Immature natural killer cell (primary cell): ENCODE data around the gene KRT13. TPM values are rescaled to one million over a fixed set of nuclear protein-coding genes. Genes with fewer than 3 reads are reported as not detected.

Experiments
- DNase-seq, 3 donors: peaks; one replicate each; pipeline ENCODE4 v3.0.0; 2022; ENCODE audit warnings: mixed read lengths in 1 of 3
- H3K27ac Mint-ChIP-seq, 6 donors: one replicate each; pipeline ENCODE4 v1.8.0; 2020; ENCODE audit warnings: mixed read lengths in 6 of 6, mild to moderate bottlenecking in 5 of 6, inconsistent platforms in 4 of 6, moderate library complexity in 3 of 6
- H3K27me3 Mint-ChIP-seq, 3 donors: one replicate each; pipeline ENCODE4 v1.8.0; 2020 to 2021; ENCODE audit warnings: low read depth in 3 of 3, mild to moderate bottlenecking in 3 of 3, mixed read lengths in 3 of 3, moderate library complexity in 3 of 3, inconsistent platforms in 1 of 3
- H3K36me3 Mint-ChIP-seq, 3 donors: one replicate each; pipeline ENCODE4 v1.8.0; 2020; ENCODE audit warnings: mixed read lengths in 3 of 3, inconsistent platforms in 2 of 3, mild to moderate bottlenecking in 2 of 3
- H3K4me1 Mint-ChIP-seq, 2 donors: one replicate each; pipeline ENCODE4 v1.8.0; 2020; ENCODE audit warnings: inconsistent platforms in 2 of 2, mild to moderate bottlenecking in 2 of 2, mixed read lengths in 2 of 2, moderate library complexity in 1 of 2
- H3K4me3 Mint-ChIP-seq, 5 donors: one replicate each; pipeline ENCODE4 v1.8.0; 2020; ENCODE audit warnings: mild to moderate bottlenecking in 5 of 5, mixed read lengths in 5 of 5, inconsistent platforms in 3 of 5, moderate library complexity in 3 of 5
- H3K9me3 Mint-ChIP-seq, 6 donors: one replicate each; pipeline ENCODE4 v1.8.0; 2020; ENCODE audit warnings: mild to moderate bottlenecking in 6 of 6, mixed read lengths in 6 of 6, inconsistent platforms in 4 of 6, moderate library complexity in 3 of 6
- polyA plus RNA-seq, 3 donors: library from polyadenylated mRNA; unstranded; fragments of 300-500 nt; fragmentation: Illumina TruSeq; gene quantifications; one replicate each; pipeline ENCODE4 v1.2.3, GENCODE V29; 2021

KRT13 gene
- polyA plus RNA-seq, 3 donors from 2014 or later, result not detected

DNA sequence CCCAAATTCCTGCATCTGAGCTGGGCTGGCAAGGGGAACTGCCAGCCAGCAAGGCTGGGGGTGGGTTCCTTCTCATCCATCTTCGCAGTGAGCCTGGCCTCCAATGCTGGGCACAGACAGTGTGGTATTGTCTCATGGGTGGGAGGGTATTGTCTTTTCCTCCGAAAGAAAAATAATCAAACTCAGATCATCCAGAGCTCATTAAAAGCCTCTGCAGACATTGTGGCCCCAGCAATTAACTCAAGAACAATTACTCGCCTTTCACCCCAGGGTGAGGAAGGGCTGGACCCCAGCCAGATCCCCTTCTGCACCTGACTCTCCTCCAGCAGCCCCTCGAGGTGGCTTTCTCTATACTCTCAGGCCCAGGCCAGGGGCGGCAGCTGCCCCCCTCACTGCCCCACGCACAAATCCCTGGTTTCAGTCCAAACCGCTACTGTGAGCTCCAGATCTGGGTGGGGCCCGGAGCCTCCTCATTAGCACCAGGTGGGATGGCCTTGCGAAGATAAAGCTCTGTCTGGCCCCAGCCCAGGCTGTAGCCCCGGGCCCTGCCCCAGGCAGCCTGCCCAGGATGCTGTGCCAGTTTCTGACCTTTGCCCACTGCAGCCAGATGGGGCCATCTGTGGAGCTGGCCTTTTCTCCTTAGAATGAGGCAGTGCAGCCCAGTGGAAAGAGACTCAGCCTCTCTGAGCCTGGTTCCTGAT, 15.6 kb upstream of the KRT13 start:
- Mint-ChIP-seq H3K9me3 (peaks cover 0 to 1% (median 0%) of the 10 kb centered on the region in 6 donors), H3K4me3 (no peak overlapping the region)

GRCh38 chr17:41519501-41520224, 14.3 kb upstream of the KRT13 start:
- H3K36me3 Mint-ChIP-seq, result no peaks in the 10 kb centered on the region
- peaks cover 0 to 6% (median 0%) of the 10 kb centered on the region in 3 donors for H3K27me3 Mint-ChIP-seq
- H3K9me3 Mint-ChIP-seq, result no peaks in the 10 kb centered on the region
- DNase-seq, result no peak
- H3K27ac Mint-ChIP-seq, result no peak overlapping the region
- H3K4me1 Mint-ChIP-seq, result no peaks in the 10 kb centered on the region
- H3K4me3 Mint-ChIP-seq, result no peak overlapping the region

More for the DNA sequence above, 15.6 kb upstream of the KRT13 start:
- Mint-ChIP-seq H3K27ac (no peak overlapping the region), H3K27me3 (peaks cover 3 to 7% (median 4%) of the 10 kb centered on the region in 3 donors), H3K36me3 (peaks cover 0 to 3% (median 0%) of the 10 kb centered on the region in 3 donors), H3K4me1 (no peaks in the 10 kb centered on the region)
- DNase-seq, result no peak

GRCh38 chr17:41518789-41519449, 13.5 kb upstream of the KRT13 start, which contains the start of gene KRT15:
Gene KRT15, minus strand, starts transcription at chr17:41518890. Its CDS starts 63 bp downstream, at chr17:41518827.
- Mint-ChIP-seq H3K4me3 (no peak within 1 kb of the TSS), H3K4me1 (no peaks in the 10 kb centered on the region), H3K36me3 (no peaks in the 10 kb centered on the region), H3K27me3 (peaks cover 0 to 5% (median 0%) of the 10 kb centered on the region in 3 donors), H3K27ac (no peak within 1 kb of the TSS), H3K9me3 (no peaks in the 10 kb centered on the region)
- no peak for DNase-seq

DNA sequence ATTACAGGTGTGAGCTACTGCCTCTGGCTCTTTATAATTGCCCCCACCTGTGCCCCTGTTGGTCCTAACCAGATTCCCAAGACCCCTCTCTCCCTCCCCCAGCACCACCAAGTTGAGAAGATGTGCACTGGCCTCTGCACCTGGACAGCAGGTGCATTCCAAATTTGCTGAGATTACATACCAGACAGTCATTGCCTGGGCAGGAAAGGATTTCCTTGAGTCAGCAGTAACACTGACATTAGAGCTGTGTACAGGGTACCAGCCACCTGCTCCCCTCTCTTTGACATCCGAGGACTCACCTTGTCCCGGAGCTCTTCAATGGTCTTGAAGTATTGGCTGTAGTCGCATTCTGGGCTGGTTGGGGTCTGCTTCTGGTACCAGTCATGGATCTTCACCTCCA, 12.6 kb upstream of the KRT13 start:
- no peaks in the 10 kb centered on the region for H3K36me3 Mint-ChIP-seq
- DNase-seq, result no peak
- no peaks in the 10 kb centered on the region for H3K4me1 Mint-ChIP-seq
- peaks cover 0 to 6% (median 0%) of the 10 kb centered on the region in 3 donors for H3K27me3 Mint-ChIP-seq
- no peaks in the 10 kb centered on the region for H3K9me3 Mint-ChIP-seq
- no peak overlapping the region for H3K4me3 Mint-ChIP-seq
- no peak overlapping the region for H3K27ac Mint-ChIP-seq

GRCh38 chr17:41516830-41517283, 11.4 kb upstream of the KRT13 start:
- H3K36me3 Mint-ChIP-seq, result no peaks in the 10 kb centered on the region
- no peaks in the 10 kb centered on the region for H3K9me3 Mint-ChIP-seq
- H3K4me1 Mint-ChIP-seq, result no peaks in the 10 kb centered on the region
- no peak overlapping the region for H3K27ac Mint-ChIP-seq
- no peak for DNase-seq
- peaks cover 2 to 9% (median 4%) of the 10 kb centered on the region in 3 donors for H3K27me3 Mint-ChIP-seq
- no peak overlapping the region for H3K4me3 Mint-ChIP-seq

DNA sequence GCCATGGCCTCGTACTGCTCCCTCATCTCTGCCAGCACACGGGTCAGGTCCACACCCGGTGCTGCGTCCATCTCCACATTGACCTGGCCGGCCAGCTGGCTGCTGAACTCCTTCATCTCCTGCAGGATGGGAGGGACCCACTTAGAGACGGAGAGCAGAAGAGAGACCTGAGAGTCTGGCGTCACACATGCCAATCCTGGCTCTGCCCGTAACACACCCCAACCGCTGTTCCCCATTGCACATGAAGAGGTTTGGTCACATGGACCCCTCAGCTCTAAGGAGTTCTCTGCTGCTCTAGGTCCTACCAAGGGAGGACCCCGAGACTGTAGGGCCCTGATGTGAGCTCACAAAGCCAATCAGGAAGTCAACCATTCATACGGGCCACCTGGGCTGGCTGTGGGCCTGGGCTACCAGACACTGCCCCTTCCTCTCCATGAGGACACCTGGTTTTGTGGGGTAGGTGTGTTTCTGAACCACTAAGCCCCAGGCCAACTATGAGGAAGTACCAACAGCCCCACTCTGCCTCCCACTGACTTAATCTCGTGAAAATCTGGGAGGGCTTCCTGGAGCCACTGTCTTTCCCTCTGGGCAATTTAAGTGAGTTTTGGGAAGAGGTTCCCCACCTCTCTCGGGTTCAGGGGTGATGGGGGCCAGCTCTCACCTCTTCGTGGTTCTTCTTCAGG, 10.9 kb upstream of the KRT13 start:
- peaks cover 2 to 8% (median 4%) of the 10 kb centered on the region in 3 donors for H3K27me3 Mint-ChIP-seq
- H3K27ac Mint-ChIP-seq, result no peak overlapping the region
- no peaks in the 10 kb centered on the region for H3K36me3 Mint-ChIP-seq
- no peak for DNase-seq
- H3K4me3 Mint-ChIP-seq, result no peak overlapping the region
- no peaks in the 10 kb centered on the region for H3K9me3 Mint-ChIP-seq
- no peaks in the 10 kb centered on the region for H3K4me1 Mint-ChIP-seq

DNA sequence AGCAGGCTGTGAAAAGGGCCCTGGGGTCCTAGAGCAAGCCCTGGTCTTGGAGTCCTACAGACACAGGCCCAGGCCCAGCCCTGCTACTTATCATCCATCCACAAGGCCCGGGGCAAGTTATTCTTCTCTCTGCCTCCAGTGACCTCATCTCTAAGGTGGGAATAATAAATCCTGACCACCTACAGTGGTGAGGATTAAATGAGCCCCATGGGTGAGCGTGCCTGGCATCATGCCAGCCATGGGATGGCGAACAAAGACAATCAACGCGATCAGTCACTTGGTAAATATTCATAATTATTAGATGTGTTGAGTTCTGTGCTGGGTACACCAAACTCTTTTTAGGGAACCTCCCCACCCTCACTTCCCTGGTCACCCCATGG, 7.7 kb upstream of the KRT13 start:
- DNase-seq, result no peak
- Mint-ChIP-seq H3K4me1 (no peaks in the 10 kb centered on the region), H3K36me3 (no peaks in the 10 kb centered on the region), H3K9me3 (no peaks in the 10 kb centered on the region), H3K4me3 (no peak overlapping the region), H3K27me3 (peaks cover 2 to 7% (median 6%) of the 10 kb centered on the region in 3 donors), H3K27ac (no peak overlapping the region)

- DNase-seq, result no peak
- Mint-ChIP-seq H3K27ac (no peak overlapping the region), H3K36me3 (no peaks in the 10 kb centered on the region), H3K4me3 (no peak overlapping the region), H3K4me1 (no peaks in the 10 kb centered on the region), H3K9me3 (no peaks in the 10 kb centered on the region), H3K27me3 (peaks cover 2 to 7% (median 6%) of the 10 kb centered on the region in 3 donors)
Observed at GRCh38 chr17:41512546-41513167, 7.2 kb upstream of the KRT13 start.

- Mint-ChIP-seq H3K27ac (no peak overlapping the region), H3K36me3 (no peaks in the 10 kb centered on the region), H3K27me3 (peaks cover 2 to 7% (median 6%) of the 10 kb centered on the region in 3 donors), H3K4me3 (no peak overlapping the region), H3K4me1 (no peaks in the 10 kb centered on the region), H3K9me3 (no peaks in the 10 kb centered on the region)
- no peak for DNase-seq
Observed at GRCh38 chr17:41511716-41512115, 6.3 kb upstream of the KRT13 start.

- Mint-ChIP-seq H3K36me3 (no peaks in the 10 kb centered on the region), H3K4me1 (no peaks in the 10 kb centered on the region), H3K4me3 (no peak overlapping the region), H3K27ac (no peak overlapping the region), H3K27me3 (peaks cover 2 to 7% (median 6%) of the 10 kb centered on the region in 3 donors), H3K9me3 (no peaks in the 10 kb centered on the region)
- no peak for DNase-seq
Observed at GRCh38 chr17:41511116-41511515, 5.7 kb upstream of the KRT13 start.

DNA sequence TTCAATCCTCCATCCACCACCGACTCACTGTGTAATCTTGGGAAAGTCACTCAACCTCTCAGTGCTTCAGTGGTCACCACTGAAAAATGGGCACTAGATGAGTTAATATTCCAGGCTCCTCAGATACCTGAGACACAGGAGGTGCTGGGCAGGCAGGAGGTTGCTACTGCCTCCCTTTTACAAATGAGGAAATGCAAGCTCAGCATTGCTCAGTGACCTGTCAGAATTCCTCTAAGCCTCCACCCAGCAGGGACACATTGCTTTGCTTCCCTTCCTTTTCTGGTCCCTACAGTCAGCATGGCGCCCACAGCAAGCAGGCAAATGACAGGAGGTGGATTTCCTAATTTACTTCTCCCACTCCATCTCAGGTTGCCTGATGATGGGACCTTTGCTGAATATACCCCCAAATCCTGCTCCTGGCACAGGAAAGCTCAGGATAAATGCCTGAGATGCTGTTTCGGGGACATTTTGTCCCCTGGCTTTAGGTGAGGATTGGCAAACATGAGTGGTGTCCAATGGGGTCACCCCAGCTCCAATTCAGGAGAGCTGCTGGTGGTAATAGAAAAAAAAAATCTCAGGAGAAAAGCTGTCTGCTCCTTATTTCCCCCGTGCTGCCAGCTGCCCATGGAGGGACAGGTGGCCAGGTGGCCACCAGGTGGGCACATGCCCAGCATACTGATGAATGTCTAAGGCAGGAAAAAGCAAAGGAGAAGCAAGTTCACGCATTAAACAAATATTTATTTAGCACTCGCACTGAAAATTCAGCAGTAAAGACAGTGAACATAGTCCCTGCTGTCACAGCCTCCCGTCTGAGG, 5.0 kb upstream of the KRT13 start:
- Mint-ChIP-seq H3K4me1 (no peaks in the 10 kb centered on the region), H3K27me3 (peaks cover 2 to 10% (median 6%) of the 10 kb centered on the region in 3 donors), H3K9me3 (no peaks in the 10 kb centered on the region), H3K4me3 (no peak overlapping the region), H3K27ac (no peak overlapping the region), H3K36me3 (no peaks in the 10 kb centered on the region)
- DNase-seq, result no peak

DNA sequence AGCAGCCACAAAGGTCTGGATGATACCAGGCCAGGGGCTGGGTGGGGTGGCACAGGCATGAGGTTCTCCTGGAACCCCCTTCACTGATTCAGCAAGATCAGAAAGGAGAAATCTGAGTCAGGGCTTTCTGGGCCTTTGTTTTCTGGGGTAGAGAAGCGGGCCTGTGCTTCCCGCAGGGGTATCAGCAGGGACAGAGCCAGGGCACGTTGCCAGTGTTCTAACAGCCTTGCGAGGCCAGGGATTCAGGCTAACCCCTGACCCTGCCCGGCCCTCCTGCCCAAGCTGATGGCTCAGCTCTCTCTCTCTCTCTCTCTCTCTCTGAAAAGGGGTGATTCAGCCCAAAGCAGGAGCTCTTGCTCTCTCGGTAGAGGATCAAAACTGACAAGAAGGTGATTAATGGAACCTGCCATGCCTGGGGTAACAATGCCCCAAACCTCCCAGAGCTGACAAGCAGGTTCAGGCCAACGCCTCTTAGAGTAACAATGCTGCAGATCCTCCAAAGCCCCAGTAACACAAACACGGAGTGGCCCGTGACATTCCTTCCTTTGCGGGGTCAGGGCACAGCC, 2.0 kb upstream of the KRT13 start:
- H3K4me1 Mint-ChIP-seq, result no peaks in the 10 kb centered on the region
- DNase-seq, result no peak
- no peak overlapping the region for H3K4me3 Mint-ChIP-seq
- no peaks in the 10 kb centered on the region for H3K9me3 Mint-ChIP-seq
- peaks cover 0 to 6% (median 4%) of the 10 kb centered on the region in 3 donors for H3K27me3 Mint-ChIP-seq
- no peaks in the 10 kb centered on the region for H3K36me3 Mint-ChIP-seq
- no peak overlapping the region for H3K27ac Mint-ChIP-seq
